GM12878 (cell line): ENCODE data around the gene WNK2. TPM values are rescaled to one million over a fixed set of nuclear protein-coding genes. Genes with fewer than 3 reads are reported as not detected.
"Not testable (repeated sequence)": the region's sequence is repeated elsewhere in the genome, so short reads cannot be mapped to it uniquely, and the experiment has no call there.

ENCODE experiments used
- ATAC-seq: fragments of 200-7000 bp; cut with Tn5 transposase; 3 replicates; pipeline ENCODE4 v1.9.1; 2020; ENCODE audit warnings: mild to moderate bottlenecking, moderate library complexity
- BruUV-seq: library from RNA; stranded (reverse); fragments of 400-500 nt; replicated peaks from 2 replicates; lab custom pipeline; 2021; lab: Mats Ljungman, UMichigan
- CTCF ChIA-PET: fragments of 300-600 bp; sonication (Branson Sonifier 250); formaldehyde crosslinking; extraction: SDS; loops from one replicate; lab custom pipeline; 2021; ENCODE audit warnings: inconsistent platforms; lab: Yijun Ruan, JAX
- POLR2A ChIA-PET: fragments of 350-600 bp; formaldehyde crosslinking; extraction: SDS; loops from one replicate; lab custom pipeline; 2021; ENCODE audit warnings: inconsistent platforms; lab: Charles Lee
- RAD21 ChIA-PET: fragments of 300-600 bp; sonication (Branson Sonifier 250); formaldehyde crosslinking; loops from one replicate; lab custom pipeline; 2023; ENCODE audit warnings: antibody characterized with exemption; ENCODE audit not compliant: unreplicated experiment; lab: Charles Lee
- SMC1A ChIA-PET: fragments of 300-600 bp; sonication (Branson Sonifier 250); formaldehyde crosslinking; loops from one replicate; lab custom pipeline; 2023; ENCODE audit not compliant: unreplicated experiment, uncharacterized antibody; lab: Charles Lee
- DNase-seq: peaks from one replicate; pipeline ENCODE4 v3.0.0-alpha.2; 2011; ENCODE audit warnings: low read depth, low spot score
- FAIRE-seq: peaks from 3 replicates; lab custom pipeline; 2011; peaks lifted over from hg19 to GRCh38; lab: Jason Lieb, UNC
- H2AFZ ChIP-seq: 2 replicates; pipeline ENCODE4 v1.6.0; 2011; ENCODE audit warnings: low read depth, low read length, control low read depth; ENCODE audit not compliant: control insufficient read depth
- H3K27ac ChIP-seq: 2 replicates; pipeline ENCODE4 v1.5.1; 2011; ENCODE audit warnings: control low read depth; ENCODE audit not compliant: control insufficient read depth, insufficient read depth
- H3K27me3 ChIP-seq, 2 experiments: replicated peaks in 1 of 2; 2 replicates each; pipeline versions ENCODE4 v1.6.0 to v1.6.1; 2011; ENCODE audit warnings: low read length in 1 of 2; ENCODE audit not compliant: control insufficient read depth in 2 of 2, insufficient read depth in 2 of 2
- H3K36me3 ChIP-seq, 2 experiments: 2 replicates each; pipeline ENCODE4 v1.5.1; 2011; ENCODE audit warnings: low read length in 1 of 2; ENCODE audit not compliant: control insufficient read depth in 2 of 2, insufficient read depth in 2 of 2
- H3K4me1 ChIP-seq: 2 replicates; pipeline ENCODE4 v1.6.1; 2011; ENCODE audit warnings: mild to moderate bottlenecking, low read length, moderate library complexity, mixed read lengths; ENCODE audit not compliant: control insufficient read depth, insufficient read depth
- H3K4me2 ChIP-seq: 2 replicates; pipeline ENCODE4 v1.6.0; 2011; ENCODE audit warnings: control low read depth; ENCODE audit not compliant: control insufficient read depth, insufficient read depth
- H3K4me3 ChIP-seq: fragments of 200-600 bp; sonication (generic); 2 replicates; pipeline ENCODE4 v1.5.1; 2016
- H3K79me2 ChIP-seq: 2 replicates; pipeline ENCODE4 v1.6.0; 2011; ENCODE audit warnings: low read length; ENCODE audit not compliant: control insufficient read depth, insufficient read depth
- H3K9ac ChIP-seq: 2 replicates; pipeline ENCODE4 v1.8.0; 2011; ENCODE audit warnings: low read length, control low read depth, mixed read lengths; ENCODE audit not compliant: control insufficient read depth, insufficient read depth
- H3K9me3 ChIP-seq: replicated peaks from 3 replicates; pipeline ENCODE4 v1.5.1; 2011; ENCODE audit warnings: mild to moderate bottlenecking, low read length; ENCODE audit not compliant: control insufficient read depth, insufficient read depth
- H4K20me1 ChIP-seq: 2 replicates; pipeline ENCODE4 v1.6.0; 2011; ENCODE audit not compliant: control insufficient read depth, insufficient read depth
- BHLHE40 ChIP-seq, 2 experiments: fragments of 450-650 bp in 1 of 2; IDR thresholded peaks; 2 replicates each; pipeline ENCODE4 v1.6.1; 2011 to 2017; ENCODE audit warnings: low read depth in 2 of 2, borderline replicate concordance in 1 of 2, improper control_type of control experiment in 1 of 2, low read length in 1 of 2, mild to moderate bottlenecking in 1 of 2
- CREB1 ChIP-seq: IDR thresholded peaks from 2 replicates; pipeline ENCODE4 v1.6.1; 2012; ENCODE audit warnings: low read depth, mild to moderate bottlenecking, inconsistent platforms
- MYC ChIP-seq: IDR thresholded peaks from 2 replicates; pipeline ENCODE4 v1.6.1; 2011; ENCODE audit warnings: mild to moderate bottlenecking, low read length, moderate library complexity, inconsistent platforms; ENCODE audit not compliant: insufficient read depth, insufficient replicate concordance, insufficient read length, severe bottlenecking
- RUNX3 ChIP-seq: IDR thresholded peaks from 2 replicates; pipeline ENCODE4 v1.6.1; 2012; ENCODE audit warnings: low read length, inconsistent platforms
- SPI1 ChIP-seq: IDR thresholded peaks from 2 replicates; pipeline ENCODE4 v1.6.1; 2011; ENCODE audit warnings: low read depth, mild to moderate bottlenecking, low read length, moderate library complexity, borderline replicate concordance; ENCODE audit not compliant: insufficient read depth
- ZNF384 ChIP-seq: IDR thresholded peaks from 2 replicates; pipeline ENCODE4 v1.6.1; 2012; ENCODE audit warnings: low read depth, mild to moderate bottlenecking, low read length, improper control_type of control experiment, borderline replicate concordance
- WGBS: methylation state at CpG from one replicate; pipeline ENCODE4 v1.1.6; 2016; ENCODE audit warnings: low lambda C conversion rate; ENCODE audit not compliant: insufficient replicate concordance, insufficient coverage; ENCODE audit errors: missing lambda C conversion rate; 5-methylcytosine and 5-hydroxymethylcytosine counted together
- in situ Hi-C: fragments of 300-500 bp; cut with MboI; formaldehyde crosslinking; loops from 9 replicates; pipeline ENCODE4 v1.14.3; 2018; ENCODE audit warnings: mixed read lengths
- intact Hi-C: fragments of 100-400 bp; cut with micrococcal nuclease; formaldehyde crosslinking; loops from one replicate; pipeline ENCODE4 v1.14.2; 2022; ENCODE audit not compliant: unreplicated experiment
- polyA plus RNA-seq, 11 experiments: library from polyadenylated mRNA; depleted of rRNA in 4 of 11; unstranded in 6 of 11; stranded (reverse) in 5 of 11; fragments of >200 nt; fragmentation: Nextera tagmentation in 4 of 11; fragmentation: Illumina TruSeq in 1 of 11; extraction: Ambion mirVana in 4 of 11; extraction: Trizol in 1 of 11; gene quantifications; 1 replicate in 1 of 11; 2 replicates in 10 of 11; pipeline versions ENCODE4 v1.2.1 to v1.2.3, GENCODE V29; 2011 to 2016; ENCODE audit warnings: inconsistent platforms in 2 of 11, missing spikeins in 2 of 11, low read depth in 1 of 11
- total RNA-seq, 4 experiments: library from RNA; depleted of rRNA in 3 of 4; stranded (reverse); fragments of >200 nt in 3 of 4; fragmentation: Illumina TruSeq in 1 of 4; extraction: Trizol in 1 of 4; gene quantifications; 2 replicates each; pipeline versions ENCODE4 v1.2.1 to v1.2.3, GENCODE V29; 2013 to 2021

The WNK2 gene
- total and polyA plus RNA-seq, 10 of the 15 experiments (the other 5 are each of a cell fraction or from before 2014, with no cell fraction given) = 0.15 TPM; not detected in 9

- Histone ChIP-seq H4K20me1 (no peaks in the 10 kb centered on the region), H3K4me3 (peak overlapping the region; percentile 23; the same call in 1 of the 2 replicates), H3K9me3 (peaks cover 2% of the 10 kb centered on the region; the same call in 1 of the 3 replicates), H3K27ac (no peak overlapping the region), H3K4me2 (0 out of 2 replicates have a peak overlapping the region, but pooled peaks have one; percentile 22), H3K27me3 (no peaks in the 10 kb centered on the region), H3K9ac (no peak overlapping the region), H3K4me1 (no peaks in the 10 kb centered on the region), H2AFZ (peak overlapping the region; percentile 78), H3K36me3 (no peaks in the 10 kb centered on the region), H3K79me2 (no peaks in the 10 kb centered on the region)
- no peak for FAIRE-seq
- ChIA-PET POLR2A (no interaction called here), RAD21 (no interaction called here), CTCF (no interaction called here), SMC1A (interaction anchor here (1.2 kb wide), 1 partner anchor 16 kb away, joined by 3 read pairs; no protein-coding TSS in a partner anchor)
- intact Hi-C loops (no loop called here), in situ Hi-C loops (no loop called here)
- WGBS = 20% methylated on average over 5 of the region's 5 CpGs
- TF ChIP-seq ZNF384 (peak; percentile 35; the same call in 1 of the 2 replicates), CREB1 (peak; percentile 67), RUNX3 (peak; percentile 35; the same call in 1 of the 2 replicates), BHLHE40 (IDR thresholded peaks at IDR 0.05; ENCODE audit: borderline replicate concordance in 1 of 2, low read depth in 2 of 2, low read length in 1 of 2) (0 out of 4 replicates have a peak, but pooled peaks of 1 of the 2 experiments have one; percentile 6), SPI1 (peak; percentile 81), MYC (no peak)
- ATAC-seq = peak; percentile 75
- no TSS peak for BruUV-seq
- DNase-seq = peak; percentile 1
Measured at GRCh38 chr9:93357649-93358048, 173.7 kb downstream of the WNK2 start.

GRCh38 chr9:93359907-93360306 lies 176.0 kb downstream of the WNK2 start:
- intact Hi-C loops, H3K9me3 ChIP-seq, ATAC-seq, H3K27me3 ChIP-seq, H3K79me2 ChIP-seq, CTCF ChIA-PET, DNase-seq, H3K4me2 ChIP-seq, FAIRE-seq, H3K27ac ChIP-seq, BruUV-seq, RAD21 ChIA-PET, H3K4me3 ChIP-seq, POLR2A ChIA-PET, H3K36me3 ChIP-seq, in situ Hi-C loops, H3K9ac ChIP-seq, H3K4me1 ChIP-seq, H2AFZ ChIP-seq, H4K20me1 ChIP-seq: not testable (repeated sequence)
- WGBS = 73% methylated on average over 8 of the region's 8 CpGs
- SMC1A ChIA-PET = interaction anchor here (0.6 to 0.8 kb wide), 2 partner anchors 13 to 165 kb away, joined by 3 to 4 read pairs; no protein-coding TSS in a partner anchor
